Mammary epithelial cell (primary cell): Measurements from ENCODE around the gene SLC30A4.

Experiments
- CTCF ChIP-seq, 2 donors: IDR thresholded peaks in 1 of 2; conservative IDR thresholded peaks in 1 of 2; 2 replicates each; pipeline ENCODE4 v1.5.1; 2011 to 2012; ENCODE audit warnings: inconsistent platforms in 2 of 2, low read length in 2 of 2, mild to moderate bottlenecking in 2 of 2, control low read depth in 1 of 2, low read depth in 1 of 2; ENCODE audit not compliant: insufficient read depth in 1 of 2; ENCODE audit errors: extremely low read depth in 1 of 2
- EZH2 ChIP-seq: IDR thresholded peaks from 2 replicates; pipeline ENCODE4 v1.6.1; 2012; ENCODE audit warnings: low read length, inconsistent platforms, borderline replicate concordance

GRCh38 chr15:45535486-45536042 lies 13.0 kb upstream of the SLC30A4 start:
- TF ChIP-seq CTCF (conservative IDR thresholded peaks at IDR 0.05 in 1 of 2, IDR thresholded peaks at IDR 0.05 in 1 of 2; ENCODE audit: extremely low read depth in 1 of 2, insufficient read depth in 1 of 2, low read depth in 1 of 2, low read length in 2 of 2) (no peak), EZH2 (no peak)
